Measurements from ENCODE around the gene BCAS3.

DNA sequence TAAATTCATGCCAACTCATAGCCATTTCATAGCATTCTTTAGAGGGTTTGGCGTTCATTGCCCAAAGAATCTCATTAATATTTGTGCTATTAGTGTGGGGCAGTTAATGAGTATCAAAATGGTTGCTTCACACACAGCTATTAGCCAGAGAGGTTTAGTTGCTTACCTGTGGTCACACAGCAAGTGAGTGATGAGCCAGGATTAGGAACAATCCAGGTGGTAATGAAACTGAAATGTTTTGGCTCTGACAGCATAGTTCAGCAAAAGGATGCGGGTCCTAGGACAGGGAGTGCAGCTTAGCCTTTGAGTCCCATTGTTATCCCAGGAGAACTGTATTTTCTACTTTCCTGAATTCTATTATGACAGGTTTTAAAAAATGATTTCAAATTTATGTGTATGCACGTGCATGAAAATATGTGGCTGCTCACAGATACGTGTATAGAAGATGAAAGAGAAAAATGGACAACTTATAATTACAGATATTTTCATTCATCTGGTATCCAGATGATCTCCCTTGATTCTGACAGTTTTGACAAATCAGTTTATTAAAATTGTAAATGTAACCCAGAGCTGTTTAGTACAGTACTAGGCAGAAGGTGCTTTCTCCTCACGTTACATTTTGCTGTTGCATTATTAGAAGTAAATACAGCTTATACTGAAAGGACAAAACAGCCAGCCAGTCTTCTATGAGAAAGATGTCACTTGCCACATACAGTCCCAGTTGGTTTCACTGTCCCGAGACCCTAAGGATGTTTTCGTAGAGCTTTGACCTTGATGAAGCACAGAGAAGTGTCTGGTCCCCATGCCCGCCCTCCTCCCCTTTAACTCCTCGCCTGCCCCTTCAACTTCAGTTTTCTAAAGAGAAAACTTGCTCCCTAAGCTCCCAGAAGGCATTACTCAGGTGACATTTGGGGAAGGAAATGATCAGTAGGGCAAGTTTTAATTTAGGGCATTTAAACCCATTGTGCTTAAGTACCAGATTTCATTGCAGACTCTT lies 622.2 kb downstream of the BCAS3 start:
- TF ChIP-seq, protein P1, sequence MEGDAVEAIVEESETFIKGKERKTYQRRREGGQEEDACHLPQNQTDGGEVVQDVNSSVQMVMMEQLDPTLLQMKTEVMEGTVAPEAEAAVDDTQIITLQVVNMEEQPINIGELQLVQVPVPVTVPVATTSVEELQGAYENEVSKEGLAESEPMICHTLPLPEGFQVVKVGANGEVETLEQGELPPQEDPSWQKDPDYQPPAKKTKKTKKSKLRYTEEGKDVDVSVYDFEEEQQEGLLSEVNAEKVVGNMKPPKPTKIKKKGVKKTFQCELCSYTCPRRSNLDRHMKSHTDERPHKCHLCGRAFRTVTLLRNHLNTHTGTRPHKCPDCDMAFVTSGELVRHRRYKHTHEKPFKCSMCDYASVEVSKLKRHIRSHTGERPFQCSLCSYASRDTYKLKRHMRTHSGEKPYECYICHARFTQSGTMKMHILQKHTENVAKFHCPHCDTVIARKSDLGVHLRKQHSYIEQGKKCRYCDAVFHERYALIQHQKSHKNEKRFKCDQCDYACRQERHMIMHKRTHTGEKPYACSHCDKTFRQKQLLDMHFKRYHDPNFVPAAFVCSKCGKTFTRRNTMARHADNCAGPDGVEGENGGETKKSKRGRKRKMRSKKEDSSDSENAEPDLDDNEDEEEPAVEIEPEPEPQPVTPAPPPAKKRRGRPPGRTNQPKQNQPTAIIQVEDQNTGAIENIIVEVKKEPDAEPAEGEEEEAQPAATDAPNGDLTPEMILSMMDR (IDR thresholded peaks at IDR 0.05 in 8 of 11, conservative IDR thresholded peaks at IDR 0.05 in 3 of 11) = no peak
- TF ChIP-seq POLR2AphosphoS5 (IDR thresholded peaks at IDR 0.05) (no peak), POLR2A (IDR thresholded peaks at IDR 0.05) (no peak)

Data from spleen (tissue), 7 donors.